Measurements from ENCODE around the gene FGF18.

GRCh38 chr5:171395042-171395441 lies 24.4 kb upstream of the FGF18 start:
- TF ChIP-seq FOXA1 (IDR thresholded peaks at IDR 0.05) (no peak), SP1 (IDR thresholded peaks at IDR 0.05) (no peak), SUZ12 (IDR thresholded peaks at IDR 0.05) (no peak), ZNF384 (IDR thresholded peaks at IDR 0.05) (no peak), BHLHE40 (IDR thresholded peaks at IDR 0.05; ENCODE audit: borderline replicate concordance) (no peak), ARNT (IDR thresholded peaks at IDR 0.05) (no peak), PKNOX1 (IDR thresholded peaks at IDR 0.05) (no peak), FOXK2 (IDR thresholded peaks at IDR 0.05) (no peak), L3MBTL2 (conservative IDR thresholded peaks at IDR 0.05) (no peak), FOXM1 (IDR thresholded peaks at IDR 0.05; ENCODE audit: borderline replicate concordance) (no peak), ELF4 (IDR thresholded peaks at IDR 0.05) (no peak), LEF1 (IDR thresholded peaks at IDR 0.05; ENCODE audit: borderline replicate concordance) (no peak), TARDBP (IDR thresholded peaks at IDR 0.05) (no peak)
